ENCODE results near the gene GMDS. TPM values are rescaled to one million over a fixed set of nuclear protein-coding genes. Genes with fewer than 3 reads are reported as not detected.

The GMDS gene
- 25.7 TPM for total RNA-seq

DNA sequence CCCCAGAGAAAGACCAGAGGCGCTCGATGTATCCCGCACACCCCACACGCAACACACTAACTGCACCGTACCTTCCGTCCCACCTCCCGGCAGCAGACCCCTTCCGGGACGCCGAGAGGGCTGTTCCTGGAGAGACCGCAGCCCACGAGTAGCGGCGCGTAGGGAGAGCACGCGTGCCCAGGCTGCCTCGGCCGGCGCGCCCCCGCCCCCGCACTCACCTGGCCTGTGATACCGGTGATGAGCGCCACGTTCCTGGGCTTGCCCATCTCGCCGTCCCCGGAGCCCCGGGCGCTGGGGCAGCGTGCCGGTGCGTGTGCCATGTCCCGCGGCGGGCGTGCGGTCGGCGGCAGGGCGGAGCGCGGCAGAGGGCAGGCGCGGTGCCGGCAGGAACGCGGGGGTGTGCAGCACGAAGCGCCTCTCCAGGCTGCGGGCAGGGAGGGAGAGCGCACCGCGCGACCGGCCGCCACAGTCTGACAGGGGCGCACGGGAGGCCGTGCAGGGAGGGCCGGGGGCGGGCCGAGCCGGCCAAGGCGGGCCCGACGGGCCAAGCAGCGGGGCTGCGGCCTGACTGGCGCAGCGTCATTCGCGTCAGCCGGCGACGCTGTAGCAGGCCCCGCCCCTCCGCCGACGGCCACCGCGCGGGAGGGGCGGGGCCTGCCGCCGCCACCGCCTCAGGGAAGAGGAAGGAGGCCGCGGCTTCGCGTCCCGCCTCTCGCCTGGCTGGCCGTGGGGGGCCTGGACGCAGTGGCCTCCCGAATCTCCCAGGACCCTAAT, at the start of gene GMDS:
GMDS (minus strand) TSS at position 503 of the 774 bp plus-strand sequence.
- DNase-seq, result peak; percentile 95

DNA sequence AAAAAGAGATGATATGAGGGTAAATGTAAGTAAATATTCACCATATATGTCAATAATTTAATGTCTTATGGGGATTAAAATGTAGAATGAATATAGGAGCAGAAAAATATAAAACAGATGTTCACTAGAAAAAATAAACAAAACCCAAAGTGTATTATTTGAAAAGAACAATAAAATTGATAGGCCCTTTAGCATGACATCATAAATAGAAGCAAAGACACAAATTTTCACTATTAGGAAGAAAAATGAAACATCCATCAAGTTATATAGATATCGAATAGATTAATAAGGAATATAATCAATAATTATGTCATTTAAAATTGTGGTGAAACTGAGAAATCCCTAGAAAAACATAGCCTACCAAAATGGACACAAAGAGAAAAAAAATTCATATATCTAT, 40.1 kb upstream of the GMDS start:
- no peak for DNase-seq

DNA sequence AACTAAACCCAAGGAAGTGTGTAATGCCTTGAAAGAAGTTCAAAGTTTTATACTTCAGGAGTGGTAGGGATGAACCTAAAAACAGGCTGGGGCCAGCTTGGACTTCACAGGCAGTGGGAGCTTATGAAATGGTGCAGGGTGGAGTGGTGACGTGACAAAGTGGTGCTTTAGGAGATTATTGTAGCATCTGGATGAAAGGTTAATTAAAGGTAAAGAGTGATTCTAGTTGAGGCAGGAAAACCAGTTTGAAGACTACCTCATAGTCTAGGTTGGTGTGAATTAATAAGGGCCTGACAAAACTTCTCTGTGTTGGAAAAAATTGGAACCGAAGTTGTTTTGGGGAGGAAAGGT, 30.5 kb upstream of the GMDS start:
- DNase-seq, result no peak

DNA sequence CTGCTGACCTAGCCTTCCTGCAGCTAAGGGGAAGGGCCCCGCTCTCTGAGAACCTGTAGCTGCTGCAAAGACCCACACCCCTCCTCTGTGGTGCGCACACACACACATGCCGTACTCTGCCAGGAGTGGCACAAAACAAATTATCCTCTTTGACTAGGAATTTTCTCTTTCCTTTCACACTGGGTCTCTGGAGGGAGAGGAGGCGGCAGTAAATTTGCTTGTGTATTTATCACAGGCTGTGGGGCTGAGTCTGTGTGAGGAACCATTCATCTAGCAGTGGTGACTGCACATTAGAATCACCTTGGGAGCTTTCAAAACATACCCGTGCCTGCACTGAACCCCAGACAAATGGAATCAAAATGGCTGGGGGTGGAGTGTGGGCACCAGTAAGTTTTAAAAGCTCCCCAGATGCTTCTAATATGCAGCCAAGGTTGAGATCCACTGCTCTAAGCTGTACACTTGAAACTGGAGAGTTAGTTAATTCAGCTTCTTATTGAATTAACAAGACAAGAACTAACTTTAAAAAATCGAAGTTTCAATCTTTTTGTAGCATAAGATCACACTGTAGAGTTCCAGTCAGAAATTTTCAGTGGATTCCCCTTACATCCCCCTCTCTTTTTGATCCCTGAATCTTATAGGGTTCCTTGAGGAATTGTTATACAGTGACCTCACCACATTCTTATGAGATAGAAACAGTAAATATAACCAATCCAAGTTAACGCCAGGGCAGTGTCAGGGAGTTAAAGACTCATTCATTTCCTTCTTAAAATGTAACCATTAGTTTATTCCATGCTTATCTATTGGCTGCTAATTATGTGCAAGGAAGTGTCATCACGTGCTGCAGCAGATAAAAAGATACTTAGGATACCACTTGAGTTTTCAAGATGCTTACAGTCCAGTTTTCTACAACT, 29.8 kb upstream of the GMDS start:
- DNase-seq, result peak; percentile 27

DNA sequence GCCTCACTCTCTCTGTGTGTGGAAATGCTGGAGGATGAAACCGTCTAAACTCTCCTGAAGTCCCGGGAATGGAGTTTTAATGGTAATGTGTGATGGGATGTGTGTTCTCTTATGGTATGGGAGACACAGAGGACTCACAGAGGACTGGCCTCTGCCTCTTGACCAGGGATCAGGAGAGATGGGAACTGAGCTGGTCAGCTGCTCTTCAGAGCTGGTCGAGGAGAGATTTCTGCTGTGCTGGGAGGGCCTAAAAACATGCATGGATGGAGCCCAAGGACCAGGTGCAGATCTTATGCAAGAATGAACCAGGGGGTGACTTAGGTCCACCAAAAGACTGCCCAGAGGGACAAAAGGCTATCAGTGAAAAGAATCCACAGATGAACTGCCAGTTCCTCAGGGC, 27.3 kb upstream of the GMDS start:
- no peak for DNase-seq

DNA sequence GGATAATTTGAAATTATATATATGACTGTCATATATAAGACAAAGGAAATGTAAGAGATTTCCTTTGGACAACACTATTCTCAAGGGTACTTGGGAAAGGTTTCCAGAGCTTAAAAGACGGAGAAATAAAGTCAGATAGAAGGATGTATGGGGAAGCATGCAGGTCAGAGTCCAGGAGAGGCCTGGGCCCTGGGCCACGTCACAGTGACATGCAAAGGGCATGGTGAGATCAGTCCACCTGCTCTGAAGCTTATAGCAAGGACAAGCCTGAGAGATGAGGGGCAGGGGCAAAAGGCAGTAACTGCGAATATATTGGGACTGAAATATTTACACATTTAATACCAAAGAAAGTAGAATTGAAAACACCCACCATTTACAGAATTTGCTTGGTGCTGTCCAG, 24.6 kb upstream of the GMDS start:
- no peak for DNase-seq

DNA sequence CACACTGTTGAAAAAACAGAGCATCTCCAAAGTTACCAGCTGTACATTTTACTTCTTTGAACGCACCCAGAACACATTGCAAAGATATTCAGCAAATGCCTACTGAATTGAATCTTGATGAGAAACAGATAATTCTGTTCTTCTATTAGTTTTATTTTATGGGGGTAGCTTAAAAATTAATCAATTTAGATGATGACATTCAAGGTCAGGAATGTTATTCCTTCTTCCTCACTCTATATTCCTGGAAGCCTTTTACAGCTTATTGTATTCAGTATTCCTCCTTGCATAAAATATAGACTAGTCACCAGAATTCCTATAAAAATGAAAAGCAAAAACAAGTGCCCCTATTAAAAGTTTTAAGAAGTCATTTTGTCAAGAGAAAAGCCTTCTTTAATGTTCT, 21.4 kb upstream of the GMDS start:
- DNase-seq, result no peak

DNA sequence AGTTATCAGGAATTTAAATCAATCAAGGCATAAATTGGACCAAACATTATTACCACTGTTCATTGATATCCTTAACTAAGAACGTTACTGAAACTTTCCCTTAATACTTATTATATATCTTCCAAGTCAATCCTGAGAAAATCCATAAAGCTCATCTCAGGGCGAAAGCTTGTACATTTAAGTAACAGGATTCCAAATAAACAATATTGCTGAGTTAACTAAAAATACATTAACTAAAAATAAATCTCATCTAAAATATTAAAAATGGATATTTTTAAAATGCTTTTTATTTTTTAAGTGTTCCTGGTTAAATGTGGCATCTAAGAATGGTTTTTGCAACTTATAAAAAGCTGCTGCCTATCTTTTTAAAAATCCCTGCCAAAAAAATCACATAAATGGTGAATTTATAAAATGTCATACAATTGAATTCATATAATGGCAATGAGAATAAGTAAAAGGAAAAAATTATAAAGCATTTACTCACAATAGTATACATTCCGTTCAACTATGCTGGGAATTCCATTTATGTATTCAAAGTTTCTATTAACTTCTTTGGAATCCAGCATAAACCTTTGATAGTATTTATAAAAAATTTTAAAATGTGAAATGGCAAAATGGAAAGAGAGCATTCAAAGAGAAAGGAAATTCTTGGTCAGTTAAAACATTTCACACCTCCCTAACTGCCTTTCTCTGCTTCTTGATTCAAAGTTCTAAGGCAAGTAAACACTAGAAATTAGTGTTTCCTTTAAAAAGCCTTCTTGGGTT, 20.8 kb upstream of the GMDS start:
- no peak for DNase-seq

DNA sequence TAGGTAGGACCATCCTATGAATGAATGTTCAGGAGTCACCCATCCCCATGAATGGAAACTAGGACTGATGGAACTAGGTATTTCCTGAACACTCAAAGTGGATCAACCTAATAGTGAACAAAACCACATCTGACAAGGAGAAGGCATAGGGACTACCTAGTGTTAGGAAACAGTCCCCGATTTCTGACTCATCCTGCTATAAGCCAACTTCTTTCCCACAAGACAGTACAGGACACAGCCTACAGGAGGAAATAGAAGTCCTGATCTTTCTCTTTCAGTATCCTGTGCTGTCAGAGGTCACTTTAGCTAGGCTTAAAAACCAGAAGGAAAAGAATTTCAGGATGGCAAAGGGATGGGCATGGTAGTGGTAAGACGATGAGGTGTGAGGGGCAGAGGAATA, 19.5 kb upstream of the GMDS start:
- DNase-seq, result no peak

DNA sequence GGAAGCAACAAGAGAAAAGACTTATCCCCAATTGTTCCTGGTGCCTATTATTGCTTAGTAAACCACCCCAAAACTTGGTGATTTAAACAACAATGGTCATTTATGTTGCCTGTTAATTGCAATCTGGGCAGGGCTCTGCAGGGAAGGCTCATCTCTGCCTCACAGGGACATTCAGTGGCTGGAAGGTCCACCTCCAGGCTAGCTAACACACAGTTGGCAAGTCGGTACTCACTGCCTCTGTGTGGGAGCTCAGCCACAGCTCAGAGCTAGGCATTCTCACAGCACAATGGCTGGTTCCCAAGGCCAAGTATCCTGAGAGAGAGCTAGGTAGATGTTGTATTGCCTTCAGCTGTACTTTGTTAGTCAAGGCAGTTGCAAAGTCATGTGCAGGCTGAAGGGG, 18.5 kb upstream of the GMDS start:
- DNase-seq, result no peak

DNA sequence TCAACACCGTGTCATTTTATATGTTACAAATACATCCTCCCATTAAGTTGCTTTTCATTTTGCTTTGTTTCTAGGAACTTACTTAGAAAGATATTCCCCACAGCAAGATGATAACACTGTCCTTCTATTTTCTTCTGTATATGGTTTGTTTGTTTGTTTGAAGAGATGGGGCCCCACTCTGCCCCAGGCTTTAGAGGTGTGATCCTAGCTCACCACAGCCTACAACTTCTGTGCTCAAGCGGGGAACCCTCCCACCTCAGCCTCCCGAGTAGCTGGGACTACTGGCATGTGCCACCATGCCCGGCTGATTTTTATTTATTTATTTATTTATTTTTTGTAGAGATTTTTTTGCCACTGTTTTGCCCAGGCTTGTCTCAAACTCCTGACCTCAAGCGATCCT, 14.2 kb upstream of the GMDS start:
- no peak for DNase-seq

DNA sequence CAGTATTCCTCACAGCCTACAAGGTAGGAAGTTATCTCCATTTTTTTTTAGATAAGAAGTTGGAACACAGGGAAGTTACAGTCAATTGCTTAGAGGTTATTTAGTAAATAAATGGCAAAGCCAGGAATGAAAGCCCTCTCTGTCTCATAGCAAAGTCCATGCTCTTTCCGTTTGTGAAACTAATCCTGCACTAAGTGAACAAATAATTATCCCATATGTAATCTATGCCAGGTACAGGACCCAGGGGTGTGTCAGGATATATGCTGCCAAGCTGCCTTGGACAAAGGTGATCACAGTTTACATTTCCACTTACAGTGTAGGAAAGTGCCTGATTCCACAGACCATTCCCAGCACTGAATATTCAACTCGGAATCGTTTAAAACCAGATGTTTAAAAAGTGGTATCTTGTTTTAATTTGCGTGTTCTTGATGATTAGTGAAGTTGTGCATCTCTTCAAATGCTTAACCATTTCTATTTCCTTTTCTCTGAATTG, 13.6 kb upstream of the GMDS start:
- no peak for DNase-seq

DNA sequence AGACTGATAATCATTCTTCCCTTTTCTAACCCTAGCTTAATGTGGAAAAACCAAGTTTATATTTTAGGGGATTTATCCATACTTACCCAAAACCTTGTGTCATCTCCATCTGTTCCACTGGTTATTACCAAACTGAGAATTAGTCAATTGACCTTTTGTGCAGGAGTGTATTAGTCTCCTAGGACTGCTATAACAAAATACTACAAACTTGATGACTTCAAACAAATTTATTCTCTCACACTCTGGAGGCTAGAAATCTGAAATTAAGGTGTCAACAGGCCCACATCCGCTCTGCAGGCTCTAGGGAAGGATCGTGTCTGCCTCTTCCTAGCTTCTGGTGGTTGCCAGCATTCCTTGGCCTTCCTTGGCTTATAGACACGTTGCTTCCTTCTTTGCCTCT, 12.7 kb upstream of the GMDS start:
- no peak for DNase-seq

DNA sequence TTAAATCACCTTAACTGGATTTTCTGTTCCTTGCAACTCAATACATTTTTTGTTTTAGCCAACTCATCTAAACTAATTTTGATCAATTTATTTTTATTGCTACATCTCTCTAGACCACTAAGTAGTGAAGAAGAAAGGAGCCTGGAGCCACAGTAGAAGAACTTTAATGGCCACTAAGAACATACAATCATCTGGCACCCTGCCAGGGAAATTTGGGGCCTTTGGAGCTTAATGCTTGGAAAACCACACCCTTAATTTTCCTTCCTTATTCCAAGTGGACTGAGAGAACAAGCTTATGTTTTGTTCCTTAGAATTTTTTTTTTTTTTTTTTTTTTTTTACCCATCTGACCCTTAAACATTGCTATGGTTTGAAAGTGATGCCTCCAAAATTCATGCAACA, 12.0 kb upstream of the GMDS start:
- peak; percentile 14 for DNase-seq

DNA sequence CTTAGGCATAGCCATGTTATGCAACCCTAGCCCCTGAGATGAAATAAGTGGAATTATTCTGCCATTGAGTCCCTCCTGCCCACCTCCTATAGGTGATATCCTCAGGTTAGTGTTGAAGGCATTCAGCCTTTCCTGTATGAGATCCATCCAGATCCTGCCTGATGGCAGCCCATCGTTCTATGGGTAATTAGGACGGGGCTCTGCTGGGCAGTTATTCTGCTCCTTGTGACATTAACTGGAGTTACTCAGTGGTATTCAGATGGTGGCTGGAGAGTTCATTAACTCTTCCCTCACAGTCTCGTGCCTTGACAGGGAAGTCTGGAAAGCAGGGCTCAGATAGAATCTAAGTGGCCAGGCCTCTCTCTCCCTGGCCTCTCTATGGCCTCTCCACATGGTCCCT, 9.3 kb upstream of the GMDS start:
- DNase-seq, result no peak

DNA sequence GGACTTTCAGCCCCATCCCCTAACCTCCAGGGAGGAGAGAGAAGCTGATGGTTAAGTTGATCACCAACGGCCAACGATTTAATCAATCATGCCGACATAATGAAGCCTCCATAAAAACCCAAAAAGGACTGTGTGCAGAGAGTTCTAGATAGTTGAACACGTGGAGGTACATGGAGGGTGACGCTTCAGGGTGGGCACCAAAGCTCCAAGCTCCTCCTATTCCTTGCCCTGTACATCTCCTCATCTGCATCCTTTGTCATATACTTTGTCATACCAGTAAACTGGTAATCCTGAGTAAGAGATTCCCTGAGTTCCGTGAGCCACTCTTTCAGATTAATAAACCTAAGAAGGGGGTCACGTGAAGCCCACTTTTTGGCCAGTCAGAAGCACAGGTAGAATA, 3.7 kb upstream of the GMDS start:
- no peak for DNase-seq

DNA sequence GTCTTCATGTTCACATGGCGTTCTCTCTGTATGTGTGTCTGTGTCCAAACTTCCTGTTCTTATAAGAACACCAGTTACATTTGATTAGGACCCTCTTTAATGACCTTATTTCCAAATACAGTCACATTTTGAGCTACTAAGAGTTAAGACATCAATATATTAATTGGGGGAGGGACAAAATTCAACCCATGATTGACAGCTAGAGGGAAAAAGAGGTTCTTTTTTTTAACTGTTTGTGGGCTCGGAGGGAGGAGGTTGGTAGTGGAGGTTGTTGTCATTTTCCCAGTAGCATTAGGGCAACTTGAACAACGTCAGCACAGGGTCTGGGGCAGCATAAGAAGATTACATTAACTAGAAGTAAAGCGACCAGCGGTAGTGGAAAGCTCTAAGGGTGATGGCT, 2.3 kb upstream of the GMDS start:
- no peak for DNase-seq

DNA sequence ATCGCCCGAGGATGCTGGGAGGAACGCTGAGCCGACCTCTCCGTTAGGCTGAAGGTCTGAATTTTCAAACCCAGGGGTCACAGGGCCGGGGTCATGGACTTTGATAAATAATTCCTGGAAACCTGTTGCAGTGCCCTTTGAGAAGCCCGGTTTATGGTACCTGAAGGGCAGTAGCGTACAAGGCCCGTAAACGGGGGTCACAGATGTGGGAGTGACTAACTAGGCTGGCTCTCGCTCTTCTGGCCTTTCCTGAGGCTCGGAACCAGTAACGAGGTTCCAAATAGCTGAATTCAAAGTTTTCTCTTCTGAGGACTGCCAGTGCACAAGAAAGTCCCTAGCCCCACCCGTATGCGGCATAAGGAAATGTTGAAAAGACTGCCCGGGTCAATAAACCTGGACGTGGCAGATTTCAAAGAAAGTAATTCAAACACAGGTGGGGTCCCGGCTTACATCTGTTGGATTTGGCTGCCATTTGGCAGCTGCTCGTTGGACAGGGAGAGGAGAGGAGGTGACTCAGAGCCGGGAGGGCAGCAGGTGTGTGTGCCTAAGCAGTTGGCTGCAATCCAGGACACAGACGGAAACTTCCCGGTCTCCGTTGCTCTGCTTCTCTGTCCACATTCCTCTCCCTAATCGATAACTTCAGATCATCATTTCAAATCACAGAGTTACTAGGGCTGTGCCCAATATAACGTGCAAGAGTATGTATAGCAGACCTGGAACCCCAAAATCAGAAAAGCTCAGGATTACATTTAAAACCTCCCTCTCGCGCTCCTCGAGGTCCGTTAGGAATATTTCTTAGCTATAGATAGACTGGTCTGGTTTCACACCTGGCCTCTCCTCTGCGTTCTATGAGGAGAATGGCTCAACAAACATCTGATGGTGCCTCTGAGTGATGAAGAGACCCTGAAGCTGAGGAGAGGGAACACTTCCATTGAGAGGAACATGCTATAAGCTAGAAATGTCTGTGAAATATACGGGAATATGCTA, 765 bp upstream of the GMDS start:
- peak; percentile 80 for DNase-seq

DNA sequence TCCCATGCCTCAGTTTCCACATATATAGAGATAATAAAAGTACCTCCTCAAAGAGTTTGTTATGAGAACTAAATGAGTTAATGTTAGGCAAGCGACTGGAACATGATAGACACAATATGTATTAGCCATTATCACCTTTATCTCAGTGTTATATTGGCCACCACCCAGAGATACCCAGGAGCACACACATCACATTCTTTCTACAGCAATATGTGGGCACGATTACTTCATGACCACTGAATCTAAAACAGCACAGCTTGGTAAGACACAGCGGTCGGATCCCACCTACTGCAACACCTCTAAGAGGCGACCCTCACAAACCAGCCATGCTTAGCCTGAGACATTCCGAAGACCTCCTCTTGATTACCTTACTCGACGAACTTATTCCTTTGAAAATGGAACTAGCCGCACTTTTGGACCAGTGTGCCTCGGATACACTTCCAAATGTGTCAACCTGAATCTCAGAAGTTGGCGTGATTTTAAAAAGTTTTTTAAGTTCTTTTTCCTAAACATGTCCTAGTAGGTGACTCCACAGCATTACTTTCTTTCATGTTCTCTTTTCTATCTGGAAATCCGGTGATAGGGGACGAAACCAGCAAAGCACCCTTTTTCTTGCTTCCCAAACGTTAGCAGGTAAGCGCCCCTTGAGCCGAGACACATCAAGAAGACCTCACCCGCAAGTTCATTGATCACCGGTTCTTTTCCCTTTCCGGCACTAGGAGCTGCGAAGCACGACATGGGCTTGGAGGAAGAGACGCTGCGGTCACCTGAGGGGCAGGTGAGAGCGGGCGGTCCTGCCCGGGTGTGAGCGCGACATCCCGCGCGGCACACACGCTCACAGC, 923 bp downstream of the GMDS start:
- DNase-seq, result peak; percentile 2

DNA sequence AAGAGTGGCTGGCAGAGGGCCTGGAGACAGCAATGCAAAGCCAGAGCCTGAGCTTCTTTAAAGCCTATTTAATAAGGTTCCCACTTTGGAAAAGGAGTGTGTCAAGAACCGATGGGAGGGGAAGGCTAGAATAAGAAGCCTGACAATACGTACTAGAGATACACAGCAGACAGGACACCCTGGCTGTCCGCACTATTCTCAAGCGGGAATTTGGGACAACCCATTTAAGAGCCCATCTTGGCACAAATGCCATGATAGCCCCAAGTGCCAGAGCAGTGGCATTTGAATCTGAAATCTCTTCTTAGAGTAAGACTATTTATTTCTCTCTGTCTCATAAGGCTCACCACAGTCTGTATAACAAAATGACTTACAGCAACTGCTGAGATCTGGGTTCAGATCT, 3.1 kb downstream of the GMDS start:
- DNase-seq, result no peak

DNA sequence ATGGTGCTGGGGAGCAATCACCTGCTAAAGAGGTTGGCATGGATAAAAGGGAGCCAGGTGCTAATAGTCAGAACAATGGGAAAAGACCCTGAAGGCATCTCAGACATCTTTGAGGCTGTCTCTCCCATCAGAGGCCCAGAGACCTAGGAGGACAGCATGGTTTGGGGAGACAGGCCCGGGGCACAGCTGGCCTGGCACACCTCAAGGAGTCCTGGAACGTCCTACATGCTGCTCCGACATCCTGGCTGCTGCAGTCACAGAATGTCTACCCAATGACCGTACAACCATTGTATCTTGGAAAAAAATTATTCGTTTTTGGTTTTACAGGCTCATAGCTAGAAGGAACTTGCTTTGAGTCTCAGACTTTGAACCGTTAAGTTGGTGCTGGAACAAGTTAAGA, 4.4 kb downstream of the GMDS start:
- no peak for DNase-seq

Measured in tongue (tissue), 2 donors.